Coronary artery (tissue), 2 donors: ENCODE results near the gene CENPM.

Experiments used
- DNase-seq: peaks from one replicate; pipeline ENCODE4 v3.0.0-alpha.2; 2017; ENCODE audit warnings: low spot score
- H3K27ac ChIP-seq, 2 donors: fragments of 200-600 bp; sonication (generic); one replicate each; pipeline ENCODE4 v1.5.1; 2016 to 2019
- H3K4me3 ChIP-seq: fragments of 200-600 bp; sonication (generic); 2 replicates; pipeline ENCODE4 v1.5.1; 2016; ENCODE audit warnings: mild to moderate bottlenecking, moderate library complexity
- TF ChIP-seq, protein P1 (sequence below): fragments of 200-600 bp; sonication (generic); IDR thresholded peaks from one replicate; pipeline ENCODE4 v1.5.1; 2019; ENCODE audit warnings: antibody characterized with exemption

The CENPM gene

DNA sequence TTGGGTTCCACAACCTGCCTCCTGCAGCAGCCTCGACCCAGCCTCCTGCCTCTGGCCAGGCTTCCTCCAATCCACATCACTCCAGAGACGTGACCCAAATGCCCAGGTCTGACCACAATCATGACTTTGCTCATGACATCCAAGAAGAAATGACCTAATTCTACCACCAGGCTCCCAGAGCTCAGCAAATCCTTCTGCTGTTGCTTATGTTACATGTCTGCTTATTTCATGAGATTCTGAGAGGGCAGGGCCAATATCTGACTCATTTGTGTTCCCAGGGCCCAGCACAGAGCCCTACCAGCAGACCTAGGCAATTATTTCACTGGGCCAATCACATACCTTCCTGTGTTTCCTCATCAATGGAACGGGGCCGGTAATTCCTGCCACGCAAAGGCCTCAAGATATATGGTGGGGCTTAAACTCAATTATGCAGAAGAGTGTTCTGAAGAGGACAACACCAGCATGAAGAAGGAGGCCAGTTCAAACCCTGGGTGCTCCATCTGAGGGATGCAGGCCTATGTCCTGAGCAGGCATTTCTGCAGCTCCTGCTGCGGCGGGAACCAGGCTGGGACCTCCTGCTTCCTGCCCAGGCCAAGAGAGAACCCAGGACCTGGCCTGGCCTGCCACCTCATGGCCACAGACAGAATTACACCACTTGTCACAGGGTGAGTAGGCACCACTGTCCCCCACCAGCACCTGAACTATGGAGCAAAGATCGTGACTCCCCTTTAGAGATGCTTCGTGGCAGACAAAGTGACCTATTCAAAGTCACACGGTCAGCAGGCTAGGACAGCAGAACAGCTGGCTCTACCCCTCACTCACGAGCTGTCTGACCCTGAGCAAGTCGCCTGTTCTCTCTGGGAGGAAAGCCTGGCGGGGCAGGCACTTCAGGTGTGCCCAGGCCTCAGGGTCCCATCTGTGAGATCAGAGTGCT is 5.9 kb downstream of the CENPM start:
- peak; percentile 89 for DNase-seq
- TF ChIP-seq, protein P1, sequence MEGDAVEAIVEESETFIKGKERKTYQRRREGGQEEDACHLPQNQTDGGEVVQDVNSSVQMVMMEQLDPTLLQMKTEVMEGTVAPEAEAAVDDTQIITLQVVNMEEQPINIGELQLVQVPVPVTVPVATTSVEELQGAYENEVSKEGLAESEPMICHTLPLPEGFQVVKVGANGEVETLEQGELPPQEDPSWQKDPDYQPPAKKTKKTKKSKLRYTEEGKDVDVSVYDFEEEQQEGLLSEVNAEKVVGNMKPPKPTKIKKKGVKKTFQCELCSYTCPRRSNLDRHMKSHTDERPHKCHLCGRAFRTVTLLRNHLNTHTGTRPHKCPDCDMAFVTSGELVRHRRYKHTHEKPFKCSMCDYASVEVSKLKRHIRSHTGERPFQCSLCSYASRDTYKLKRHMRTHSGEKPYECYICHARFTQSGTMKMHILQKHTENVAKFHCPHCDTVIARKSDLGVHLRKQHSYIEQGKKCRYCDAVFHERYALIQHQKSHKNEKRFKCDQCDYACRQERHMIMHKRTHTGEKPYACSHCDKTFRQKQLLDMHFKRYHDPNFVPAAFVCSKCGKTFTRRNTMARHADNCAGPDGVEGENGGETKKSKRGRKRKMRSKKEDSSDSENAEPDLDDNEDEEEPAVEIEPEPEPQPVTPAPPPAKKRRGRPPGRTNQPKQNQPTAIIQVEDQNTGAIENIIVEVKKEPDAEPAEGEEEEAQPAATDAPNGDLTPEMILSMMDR, result peak; percentile 79
- H3K4me3 ChIP-seq, result no peak overlapping the region
- H3K27ac ChIP-seq, result peak overlapping the region in 1 of 2 donors; percentile 18

DNA sequence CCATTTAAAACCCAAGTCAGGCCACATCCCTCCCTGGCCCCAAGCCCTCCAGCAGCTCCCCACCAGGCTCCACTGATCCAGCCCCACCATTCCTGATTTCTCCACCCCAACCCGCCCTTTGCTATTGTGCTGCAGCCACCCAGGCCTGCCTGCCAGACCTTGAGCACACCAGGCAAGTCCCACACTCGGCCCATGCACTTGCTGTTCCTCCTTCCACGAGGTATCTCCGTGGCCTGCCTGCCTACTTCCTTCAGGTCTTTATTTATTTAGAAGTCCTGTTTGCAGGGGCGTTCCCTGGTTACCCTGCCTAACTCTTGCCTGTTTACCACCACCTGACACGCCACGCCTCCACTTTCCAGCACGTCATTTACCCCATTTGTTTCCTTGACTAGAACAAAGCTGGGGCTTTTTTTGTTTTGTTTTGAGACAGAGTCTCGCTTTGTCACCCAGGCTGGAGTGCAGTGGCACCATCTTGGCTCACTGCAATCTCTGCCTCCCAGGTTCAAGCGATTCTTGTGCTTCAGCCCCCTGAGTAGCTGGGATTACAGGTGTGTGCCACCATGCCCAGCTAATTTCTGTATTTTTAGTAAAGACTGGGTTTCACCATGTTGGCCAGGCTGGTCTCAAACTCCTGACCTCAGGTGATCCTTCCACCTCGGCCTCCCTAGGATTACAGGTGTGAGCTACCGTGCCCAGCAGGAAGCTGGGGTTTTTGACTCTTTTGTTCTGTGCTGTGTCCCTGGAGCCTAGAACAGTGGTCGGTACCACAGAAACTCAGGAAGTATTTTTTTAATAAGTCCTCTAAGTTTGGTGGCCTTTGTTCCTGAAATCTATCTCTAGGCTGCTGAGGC is 6.7 kb downstream of the CENPM start:
- no peak for DNase-seq
- TF ChIP-seq, protein P1, result no peak
- Histone ChIP-seq H3K4me3 (no peak overlapping the region), H3K27ac (peak overlapping the region in 1 of 2 donors; percentile 39)

DNA sequence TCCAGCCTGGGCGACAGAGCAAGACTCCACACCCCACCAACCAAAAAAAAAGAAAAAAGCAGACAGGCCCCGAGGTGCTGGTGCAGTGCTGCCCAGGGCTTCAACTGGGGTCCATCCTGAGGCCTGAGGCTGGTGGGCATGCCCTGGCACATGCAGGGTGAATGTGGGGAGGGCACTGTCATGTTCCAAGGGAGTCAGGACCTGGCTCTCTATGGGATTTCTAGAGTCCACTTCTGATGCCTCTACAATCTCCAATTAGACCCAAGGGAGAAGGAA is 10.1 kb downstream of the CENPM start:
- H3K27ac ChIP-seq, result no peak overlapping the region
- no peak for DNase-seq
- TF ChIP-seq, protein P1, result no peak
- H3K4me3 ChIP-seq, result no peak overlapping the region

DNA sequence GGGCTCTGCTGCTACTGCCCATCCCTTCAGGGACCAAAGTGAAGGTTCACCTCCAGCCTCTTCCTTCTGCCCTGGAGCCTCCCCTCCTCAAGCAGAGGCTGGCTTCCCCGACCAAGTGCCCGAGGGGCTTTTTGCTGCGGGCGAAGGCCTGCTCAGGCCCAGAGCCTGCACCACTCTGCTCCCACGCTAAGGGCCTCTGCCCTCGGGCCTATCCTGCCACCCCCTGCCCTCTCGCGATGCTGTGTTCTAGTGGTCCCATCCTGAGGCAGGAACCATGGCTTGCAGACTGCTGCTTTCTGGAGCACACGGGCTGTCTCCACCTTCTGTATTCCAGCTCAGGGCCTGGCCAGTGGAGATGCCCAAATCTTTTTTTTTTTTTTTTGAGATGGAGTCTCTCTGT is 11.4 kb downstream of the CENPM start:
- Histone ChIP-seq H3K4me3 (no peak overlapping the region), H3K27ac (no peak overlapping the region)
- no peak for DNase-seq
- TF ChIP-seq, protein P1, result no peak

DNA sequence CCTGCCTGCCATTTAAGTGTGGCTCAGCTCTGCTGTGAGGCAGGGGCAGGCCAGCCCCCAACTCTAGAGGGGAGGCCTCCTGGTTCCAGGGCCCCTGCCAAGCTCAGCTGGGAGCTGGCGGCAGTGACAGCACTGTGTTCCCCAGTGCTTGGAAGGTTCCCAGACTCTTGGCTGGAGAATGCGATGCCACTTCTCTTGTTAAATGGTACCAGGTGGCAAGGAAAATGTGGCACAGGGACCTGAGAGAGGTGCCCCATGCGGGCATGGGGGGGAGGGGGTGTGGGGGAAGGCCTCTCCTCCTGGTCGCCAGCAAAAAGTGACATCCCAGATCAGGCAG is 12.0 kb downstream of the CENPM start:
- H3K27ac ChIP-seq, result no peak overlapping the region
- TF ChIP-seq, protein P1, result no peak
- DNase-seq, result no peak
- H3K4me3 ChIP-seq, result no peak overlapping the region

DNA sequence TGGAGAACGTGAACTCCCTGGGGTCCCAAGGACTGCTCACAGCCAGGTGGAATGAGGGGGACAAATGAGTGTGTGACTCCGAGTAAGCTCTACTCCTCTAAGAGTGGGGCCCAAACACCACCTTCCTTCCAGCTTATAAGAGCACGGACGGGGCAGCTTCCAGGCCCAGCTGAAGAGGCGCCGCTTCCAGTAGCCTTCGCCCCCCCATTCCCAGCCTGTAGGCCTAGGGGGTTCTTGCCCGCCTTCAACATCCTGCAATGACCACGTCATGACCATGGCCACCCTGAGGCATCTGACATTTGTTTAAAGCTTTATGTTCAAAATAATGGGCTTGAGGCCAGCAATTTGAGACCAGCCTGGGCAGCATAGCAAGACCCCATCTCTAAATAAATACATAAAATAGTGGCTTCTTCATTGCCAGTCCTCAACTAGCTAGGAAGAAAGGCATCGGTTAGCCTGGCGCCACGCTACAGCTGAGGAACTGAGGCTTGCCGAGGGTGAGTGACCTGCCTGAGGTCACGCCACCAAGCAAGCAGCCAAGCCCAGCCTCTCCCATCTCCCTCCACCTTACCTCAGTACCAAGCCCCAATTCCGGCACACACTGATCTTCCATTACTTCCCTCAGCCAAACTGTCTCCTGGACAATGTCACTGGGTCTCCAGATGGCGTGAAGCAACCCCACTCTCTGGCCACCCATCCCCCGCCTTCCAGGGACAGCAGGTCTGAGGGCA is 12.5 kb downstream of the CENPM start:
- DNase-seq, result no peak
- TF ChIP-seq, protein P1, result no peak
- H3K27ac ChIP-seq, result no peak overlapping the region

More for the DNA sequence above, 12.5 kb downstream of the CENPM start:
- H3K4me3 ChIP-seq, result no peak overlapping the region
